Stimulated activated CD8-positive, alpha-beta memory T cell treated with anti-CD3 and anti-CD28 coated beads, Interleukin-7, amount 100 ng/mL, for 48 hours (primary cell): Measurements from ENCODE around the gene UBN1.
A peak's percentile ranks its signal among the peaks of the same experiment; 100 is the strongest.

Source experiments
- DNase-seq, 2 donors: peaks; one replicate each; pipeline ENCODE4 v3.0.0-alpha.2; 2020; ENCODE audit warnings: low read depth in 1 of 2; ENCODE audit errors: extremely low read depth in 1 of 2

UBN1 gene

DNA sequence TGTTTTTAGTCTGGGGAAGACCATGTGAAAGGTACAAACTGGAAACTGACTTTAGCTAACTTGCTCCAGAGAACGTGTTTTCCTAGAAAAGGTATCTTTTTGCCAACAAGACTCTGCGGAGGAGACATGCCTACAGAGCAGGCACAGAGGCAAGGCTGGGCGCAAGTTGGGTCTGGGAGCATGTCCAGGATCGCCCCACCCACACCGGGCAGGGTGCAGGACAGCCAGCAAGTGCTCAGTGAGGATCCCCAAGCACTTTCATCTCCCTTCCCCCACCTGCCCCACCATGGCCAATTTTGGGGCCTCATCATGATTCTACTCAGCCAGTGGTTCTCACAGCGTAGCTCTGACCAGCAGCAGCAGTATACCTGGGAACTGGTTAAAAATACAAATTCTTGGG is 26.6 kb upstream of the UBN1 start:
- no peak for DNase-seq

DNA sequence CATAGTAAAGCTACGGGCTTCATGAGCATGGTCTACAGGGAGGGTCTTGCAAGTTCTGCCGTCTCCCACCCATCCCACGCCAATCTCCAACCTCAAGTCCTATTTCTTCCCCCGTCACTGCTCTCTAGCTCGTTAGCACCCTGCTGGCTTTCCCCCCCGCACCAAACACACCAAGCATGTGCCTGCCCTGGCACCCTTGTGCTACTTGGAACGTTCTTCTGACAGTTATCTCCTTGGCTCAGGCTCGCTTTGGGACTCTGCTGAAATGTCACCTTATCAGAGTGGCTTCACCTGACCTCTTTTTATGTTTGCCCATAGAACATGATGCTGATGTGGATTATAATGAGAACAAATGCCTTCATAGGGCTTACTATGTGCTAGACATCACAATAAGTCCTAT is 22.1 kb upstream of the UBN1 start:
- no peak for DNase-seq

DNA sequence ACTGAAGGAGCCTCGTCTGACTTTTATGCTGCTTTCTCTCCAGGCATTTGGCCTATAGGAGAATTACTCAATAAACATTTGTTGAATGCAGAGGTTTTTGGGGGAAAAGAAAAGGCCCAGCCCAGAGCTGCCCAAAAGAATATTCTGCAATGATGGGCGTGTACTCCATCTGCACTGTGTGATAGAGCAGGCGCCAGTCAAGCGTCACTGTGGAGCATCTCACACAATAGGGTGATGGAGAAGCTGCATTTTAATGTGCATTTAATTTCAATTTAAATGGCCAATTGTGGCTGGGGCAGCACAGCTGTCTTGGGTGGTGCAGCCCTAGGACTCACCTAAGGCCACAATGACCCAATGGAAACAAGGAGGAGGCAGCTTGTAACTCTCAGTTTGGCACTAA is 20.8 kb upstream of the UBN1 start:
- no peak for DNase-seq

DNA sequence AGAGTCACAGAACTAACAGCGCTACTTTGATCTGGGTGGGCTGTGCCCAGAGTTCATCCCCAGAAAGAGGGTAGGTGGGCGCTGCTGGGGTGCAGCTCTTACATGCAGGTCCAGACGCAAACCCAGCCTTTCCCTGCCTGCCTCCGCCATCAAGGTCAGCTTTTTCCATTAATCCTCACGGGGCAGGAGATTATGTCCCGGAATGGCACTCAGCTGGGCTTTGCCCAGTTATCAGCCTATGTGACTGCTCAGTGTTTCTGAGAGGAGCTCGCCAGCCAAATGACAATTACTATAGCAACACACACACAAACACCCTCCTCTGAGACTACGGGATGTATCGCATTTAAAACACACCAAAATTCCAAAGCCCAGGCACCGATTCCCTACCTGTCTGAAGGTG is 20.3 kb upstream of the UBN1 start:
- no peak for DNase-seq

DNA sequence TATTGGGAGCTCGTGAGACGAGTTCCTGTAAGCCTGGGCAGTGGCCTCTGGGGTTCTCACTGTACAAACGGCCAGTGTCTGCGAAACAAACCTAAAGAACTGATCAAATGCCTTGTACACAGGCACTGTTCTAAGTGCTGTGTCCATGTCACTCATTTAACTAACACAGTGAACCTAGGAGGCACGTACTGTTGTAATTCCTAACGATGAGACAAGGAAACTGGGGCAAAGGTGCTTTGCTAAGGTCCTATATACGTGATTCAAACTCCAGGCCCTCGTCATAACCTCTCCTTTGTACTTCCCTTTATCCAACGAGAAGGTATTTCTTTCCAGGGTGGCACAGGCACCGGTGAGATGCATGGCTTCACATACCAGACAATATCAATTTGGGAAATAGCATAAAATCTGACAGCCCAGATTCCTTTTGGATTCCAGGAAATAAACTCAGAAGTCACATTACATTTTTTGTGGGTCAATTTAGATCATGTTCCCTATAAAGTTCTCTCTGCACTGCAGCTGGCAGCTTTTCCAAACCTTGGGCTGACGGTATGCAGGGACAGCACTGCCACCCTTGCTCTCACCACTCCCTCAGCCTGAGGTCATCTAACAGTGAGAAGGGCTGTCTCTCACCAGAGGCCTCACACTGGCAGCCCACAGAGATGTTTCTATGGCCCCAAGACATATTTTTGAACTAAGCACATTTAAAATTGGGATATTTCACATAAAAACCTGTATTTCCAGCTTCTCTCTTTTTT is 18.5 kb upstream of the UBN1 start:
- DNase-seq = no peak

DNA sequence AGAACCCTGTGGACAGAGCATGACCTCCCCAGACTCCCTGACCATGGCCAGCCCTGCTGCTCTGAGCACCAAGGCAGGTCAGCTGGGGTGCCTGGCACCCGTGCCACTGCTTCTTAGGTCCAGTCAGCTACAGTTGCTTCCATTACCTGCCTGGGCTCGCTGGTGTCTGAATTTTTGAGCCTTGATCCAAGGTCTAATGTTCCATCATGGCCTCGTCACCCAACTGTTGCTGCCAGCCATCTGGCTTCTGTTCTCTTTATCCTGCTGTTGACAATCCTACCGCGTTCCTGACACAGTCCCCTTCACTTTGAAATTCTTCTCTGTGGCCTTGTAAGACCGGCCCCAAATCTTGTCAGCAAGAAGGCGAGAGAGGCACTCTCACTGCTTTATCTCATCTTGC is 16.9 kb upstream of the UBN1 start:
- DNase-seq = no peak

DNA sequence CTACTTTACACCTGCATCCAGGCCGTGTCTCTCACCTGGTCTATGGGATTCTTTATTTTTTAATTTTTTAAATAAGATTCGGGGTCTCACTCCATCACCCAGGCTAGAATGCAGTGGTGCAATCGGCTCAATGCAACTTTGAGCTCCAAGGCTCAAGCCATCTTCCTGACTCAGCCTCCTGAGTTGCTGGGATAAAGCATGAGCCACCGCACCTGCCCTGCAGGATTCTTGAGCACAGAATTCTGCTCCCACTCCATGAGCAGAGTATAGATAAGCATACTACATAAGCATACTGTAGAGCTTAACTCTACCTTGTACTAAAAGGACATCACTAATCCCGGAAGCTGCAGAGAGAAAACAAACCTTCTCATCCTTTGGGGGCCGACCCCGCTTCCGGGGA is 15.7 kb upstream of the UBN1 start:
- no peak for DNase-seq

DNA sequence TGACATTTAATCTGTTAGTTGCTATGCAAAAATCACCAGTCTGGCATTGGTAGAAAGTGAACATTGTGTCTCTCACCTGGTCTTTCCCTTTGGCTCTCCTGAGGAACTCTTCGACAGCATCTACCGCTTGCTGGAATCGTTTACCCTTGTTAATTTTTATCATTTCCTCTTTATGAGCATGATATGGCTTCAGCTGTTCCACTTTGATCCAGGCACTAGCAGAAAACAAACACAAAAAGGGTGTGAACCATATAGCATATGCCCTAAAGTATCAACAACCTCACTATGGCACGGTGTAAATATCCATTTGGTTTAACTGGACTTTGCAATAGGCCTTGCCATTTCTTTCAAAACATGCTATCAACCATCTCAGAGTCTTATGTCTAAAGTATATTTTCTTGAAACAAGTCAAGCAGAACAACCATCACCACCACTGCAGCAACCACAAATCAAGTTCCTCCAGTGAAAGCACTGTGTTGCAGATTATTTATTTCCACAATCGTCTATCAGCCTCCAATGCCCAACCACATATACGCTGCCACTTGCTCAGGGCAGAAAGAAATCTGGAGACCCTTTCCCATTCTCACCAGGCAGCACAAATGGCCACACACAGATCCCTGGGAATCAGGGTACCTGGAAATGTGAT is 14.5 kb upstream of the UBN1 start:
- DNase-seq = no peak

DNA sequence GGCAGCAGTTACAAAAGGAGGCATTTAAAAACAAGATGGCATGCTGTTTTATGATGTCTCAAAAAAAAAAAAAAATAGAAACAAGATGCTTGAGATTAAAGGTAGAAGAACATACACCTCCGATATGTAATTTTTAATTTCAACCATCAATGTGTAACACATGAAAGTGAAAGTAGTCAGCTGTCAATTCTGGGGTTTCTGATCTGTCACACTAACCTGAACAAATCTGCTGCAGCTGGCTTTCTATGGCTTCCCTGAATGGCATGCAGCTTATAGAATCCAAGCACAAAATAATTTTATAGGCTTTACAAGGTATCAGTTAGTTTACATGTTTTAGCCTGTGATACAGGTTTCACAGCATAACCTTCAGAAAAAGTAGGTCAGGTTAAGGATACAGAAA is 13.7 kb upstream of the UBN1 start:
- DNase-seq = no peak

DNA sequence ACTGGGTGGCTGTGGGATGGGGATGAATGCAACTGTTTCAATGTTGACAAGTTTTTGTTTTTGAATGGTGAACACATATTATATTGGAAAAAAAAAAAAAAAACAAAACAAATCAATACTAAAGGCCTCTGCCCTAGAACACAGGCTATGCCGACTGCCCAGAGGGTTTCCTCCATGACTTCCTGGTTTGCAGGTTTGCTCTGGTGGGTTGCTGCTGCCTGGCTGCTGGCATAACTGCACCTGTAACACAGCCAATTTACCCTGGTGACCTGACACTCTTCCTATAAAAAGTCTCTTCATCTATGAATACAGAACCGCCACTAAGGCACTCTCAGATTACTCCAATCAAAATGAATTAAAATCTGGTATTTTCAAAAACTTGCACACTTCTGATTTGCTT is 10.6 kb upstream of the UBN1 start:
- no peak for DNase-seq

DNA sequence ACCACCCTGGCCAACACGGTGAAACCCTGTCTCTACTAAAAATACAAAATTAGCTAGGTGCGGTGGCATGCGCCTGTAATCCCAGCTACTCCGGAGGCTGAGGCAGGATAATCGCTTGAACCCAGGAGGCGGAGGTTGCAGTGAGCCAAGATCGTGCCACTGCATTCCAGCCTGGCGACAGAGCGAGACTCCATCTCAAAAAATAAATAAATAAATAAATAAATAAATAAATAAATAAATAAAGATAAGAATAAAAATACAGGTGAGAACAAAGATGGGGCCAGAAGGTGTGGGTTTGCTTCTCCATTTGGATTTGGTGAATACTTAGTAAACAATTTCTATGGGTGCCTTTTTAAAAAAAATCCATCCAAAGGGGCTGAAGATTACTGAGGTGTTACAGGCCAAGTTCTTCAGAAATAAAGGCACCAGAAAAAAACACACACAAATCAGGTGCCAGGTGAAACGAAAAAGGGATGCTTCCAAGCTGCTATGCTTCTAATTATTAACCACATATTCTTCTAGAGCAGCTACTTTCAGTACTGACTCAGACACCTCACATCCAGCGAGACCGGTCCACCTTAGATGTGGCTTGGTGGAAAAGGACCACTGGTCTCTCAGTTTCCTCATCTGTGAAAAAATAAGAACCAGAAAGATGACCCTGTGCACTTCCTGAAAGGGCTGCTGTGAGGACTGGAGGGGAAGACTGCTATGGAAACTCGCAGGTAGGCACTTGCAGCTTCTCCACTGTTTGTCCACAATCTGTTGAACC is 9.4 kb upstream of the UBN1 start:
- DNase-seq = no peak

DNA sequence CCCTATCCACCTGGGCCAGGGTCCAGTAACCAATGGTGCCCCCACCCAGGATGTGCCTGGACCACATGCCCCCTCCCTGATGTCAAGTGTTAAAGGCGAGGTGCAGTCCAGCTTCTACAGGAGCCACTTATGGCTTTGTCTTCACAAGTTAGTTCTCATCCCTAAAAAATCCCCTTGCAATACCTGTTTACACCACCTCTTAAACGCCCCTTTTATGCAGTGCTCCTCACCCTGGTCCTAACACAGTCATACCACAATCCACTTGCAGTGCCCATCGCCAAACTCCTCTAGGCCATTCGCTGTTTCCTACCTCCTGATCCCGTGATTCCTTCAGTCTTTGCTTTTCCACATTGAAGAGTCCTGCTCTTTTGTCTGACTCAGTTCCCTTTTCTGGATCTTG is 7.3 kb upstream of the UBN1 start:
- no peak for DNase-seq

DNA sequence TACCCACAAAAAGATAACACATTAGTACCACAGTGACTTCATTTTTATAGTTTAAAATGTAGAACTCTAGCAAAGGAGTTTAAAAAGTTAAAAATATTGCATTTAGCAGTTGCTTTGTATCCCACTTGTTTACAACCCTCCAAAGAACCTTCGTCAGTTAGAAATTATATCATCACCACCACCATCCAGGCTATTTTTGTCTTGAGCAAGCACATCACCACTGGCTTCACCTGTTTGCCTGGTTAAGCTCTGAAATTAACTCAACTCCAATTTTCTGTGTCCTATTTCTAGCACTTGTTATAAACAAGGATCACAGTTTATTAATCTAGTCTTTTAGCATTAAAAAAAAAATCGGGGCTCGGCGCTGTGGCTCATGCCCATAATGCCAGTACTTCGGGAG is 6.3 kb upstream of the UBN1 start:
- no peak for DNase-seq

DNA sequence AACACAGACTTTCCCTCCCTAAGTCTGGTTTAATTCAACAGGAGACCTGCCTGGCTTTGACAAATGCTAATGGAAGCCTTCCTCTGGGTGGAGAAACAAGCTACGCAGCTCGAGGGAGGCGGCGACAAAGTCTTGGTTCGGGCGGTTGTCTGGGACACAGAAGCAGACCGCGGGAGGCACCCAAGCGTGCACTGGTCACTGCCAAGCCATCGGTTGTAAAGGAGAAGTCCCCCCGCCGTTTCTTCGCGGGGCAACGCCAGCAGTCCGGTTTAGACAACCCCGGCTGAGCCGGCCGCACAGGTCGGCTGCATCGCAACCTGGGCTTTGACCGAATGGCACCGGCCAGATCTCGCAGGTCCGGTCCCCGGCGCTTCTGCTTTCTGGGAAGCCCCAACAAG is 779 bp upstream of the UBN1 start:
- peak in 1 of 2 donors; percentile 3 for DNase-seq

DNA sequence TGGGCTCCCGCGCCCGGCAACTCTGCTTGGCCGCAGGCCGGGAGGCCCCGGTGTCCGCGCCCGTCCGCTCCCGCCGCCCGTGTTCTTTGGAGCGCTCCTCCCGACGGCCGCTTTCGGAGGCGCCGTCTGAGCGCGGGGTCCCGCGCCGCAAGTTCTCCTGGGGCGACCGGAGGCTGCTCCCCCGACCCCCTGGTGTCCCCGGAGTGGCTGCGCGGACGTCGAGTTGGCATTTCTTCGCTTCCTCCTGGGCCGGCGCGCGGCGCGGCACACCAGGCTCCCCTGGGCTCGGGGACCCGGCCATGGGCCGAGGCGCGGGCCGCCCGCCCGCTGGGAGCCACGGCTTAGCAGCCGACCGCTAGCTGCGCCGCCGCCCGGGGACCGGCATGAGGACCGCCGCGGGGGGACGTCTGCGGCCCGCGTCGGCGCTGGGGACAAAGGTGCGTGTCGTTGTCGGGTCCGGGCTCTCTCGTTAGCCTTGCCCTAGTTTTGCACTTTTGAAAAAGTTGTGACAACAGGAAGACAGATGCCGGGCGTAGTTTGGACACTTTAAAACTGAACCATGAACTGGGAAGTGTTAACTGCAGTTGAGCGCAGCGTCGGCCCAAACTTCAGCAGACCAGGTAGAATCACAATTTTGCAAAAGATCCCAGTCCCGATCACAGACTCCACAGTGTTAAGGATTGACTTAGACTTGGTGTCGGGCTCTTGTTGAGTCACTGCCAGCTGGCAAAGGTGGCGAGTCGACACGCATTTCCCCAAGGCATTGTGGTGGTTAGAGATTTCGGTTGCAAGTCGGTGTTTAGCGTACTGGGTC is 700 bp downstream of the UBN1 start:
- peak; percentile 17 to 20 for DNase-seq

DNA sequence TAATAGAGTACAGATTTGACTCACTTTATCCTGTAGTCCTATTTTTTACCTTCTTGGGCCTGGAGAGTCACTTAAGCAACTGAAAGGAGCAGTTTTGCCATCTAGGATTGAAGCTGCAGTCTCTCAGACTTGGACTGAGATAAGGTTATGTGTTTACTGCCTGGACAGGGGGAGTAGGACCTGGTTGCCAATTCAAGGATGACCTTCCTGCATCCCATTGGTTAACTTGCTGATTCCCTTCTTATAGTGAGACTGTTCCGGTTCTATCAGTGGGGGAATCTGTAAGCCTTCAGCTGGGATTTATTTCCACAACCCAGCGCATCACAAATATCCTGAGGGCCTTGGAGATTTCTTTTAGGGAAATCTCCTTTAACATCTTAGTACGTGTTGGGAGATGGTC is 2.9 kb downstream of the UBN1 start:
- DNase-seq = no peak

DNA sequence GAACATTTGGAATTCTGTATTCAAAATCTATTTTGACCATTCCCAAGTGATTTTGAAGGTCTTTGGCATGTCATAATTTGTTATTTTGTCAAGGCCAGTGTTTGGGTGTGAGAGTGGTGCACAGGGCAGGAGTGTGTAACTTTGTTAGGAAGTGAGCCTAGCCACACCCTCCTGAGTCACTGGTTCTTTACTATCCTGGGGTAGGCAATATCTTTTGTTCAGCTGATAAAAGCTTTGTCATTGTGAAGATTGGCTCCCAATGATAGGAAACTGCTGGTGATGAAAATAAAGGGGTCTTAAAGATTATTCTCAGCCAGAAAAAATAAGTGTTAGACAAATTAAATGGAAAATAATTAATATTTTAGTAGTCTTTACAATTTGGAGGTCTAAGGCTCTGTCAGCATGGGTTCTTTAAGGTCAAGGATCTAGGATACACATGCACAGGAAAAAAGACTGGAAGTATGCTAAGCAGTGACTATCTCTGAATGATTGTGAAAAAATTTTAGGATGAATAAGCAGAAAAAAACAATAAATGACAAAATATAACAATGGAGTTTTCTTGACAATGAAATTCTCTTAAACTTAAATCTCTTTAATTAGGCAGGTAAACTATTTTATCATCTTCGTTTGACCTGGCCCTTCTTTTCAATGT is 5.1 kb downstream of the UBN1 start:
- DNase-seq = no peak

DNA sequence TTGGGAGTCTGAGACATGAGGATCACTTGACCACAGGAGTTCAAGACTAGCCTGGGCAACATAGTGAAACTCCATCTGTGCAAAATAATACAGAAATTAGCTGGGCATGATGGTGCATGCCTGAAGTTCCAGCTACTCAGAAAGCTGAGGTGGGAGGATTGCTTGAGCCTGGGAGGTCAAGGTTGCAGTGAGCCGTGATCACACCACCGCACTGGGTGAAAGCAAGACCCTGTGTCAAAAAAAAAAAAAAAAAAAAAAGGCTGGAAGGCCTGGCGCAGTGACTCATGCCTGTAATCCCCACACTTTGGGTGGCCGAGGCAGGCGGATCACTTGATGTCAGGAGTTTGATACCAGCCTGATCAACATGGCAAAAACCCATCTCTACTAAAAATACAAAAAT is 8.1 kb downstream of the UBN1 start:
- no peak for DNase-seq

DNA sequence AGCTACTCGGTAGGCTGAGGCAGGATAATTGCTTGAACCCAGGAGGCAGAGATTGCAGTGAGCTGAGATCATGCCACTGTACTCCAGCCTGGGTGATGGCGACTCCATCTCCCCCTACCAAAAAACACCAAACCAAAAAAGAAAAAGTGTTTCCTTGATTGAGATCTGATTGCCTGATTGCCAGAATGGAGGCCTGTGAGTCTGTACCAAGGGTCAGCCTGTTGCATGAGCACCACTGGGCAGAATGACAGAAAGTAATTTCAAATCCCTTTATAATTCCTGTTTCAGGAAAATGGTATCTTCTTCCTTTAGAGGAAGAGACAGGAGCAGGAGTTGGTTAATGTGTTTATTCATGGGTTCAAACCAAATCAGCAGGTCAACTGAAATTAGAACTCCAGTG is 8.5 kb downstream of the UBN1 start:
- no peak for DNase-seq

DNA sequence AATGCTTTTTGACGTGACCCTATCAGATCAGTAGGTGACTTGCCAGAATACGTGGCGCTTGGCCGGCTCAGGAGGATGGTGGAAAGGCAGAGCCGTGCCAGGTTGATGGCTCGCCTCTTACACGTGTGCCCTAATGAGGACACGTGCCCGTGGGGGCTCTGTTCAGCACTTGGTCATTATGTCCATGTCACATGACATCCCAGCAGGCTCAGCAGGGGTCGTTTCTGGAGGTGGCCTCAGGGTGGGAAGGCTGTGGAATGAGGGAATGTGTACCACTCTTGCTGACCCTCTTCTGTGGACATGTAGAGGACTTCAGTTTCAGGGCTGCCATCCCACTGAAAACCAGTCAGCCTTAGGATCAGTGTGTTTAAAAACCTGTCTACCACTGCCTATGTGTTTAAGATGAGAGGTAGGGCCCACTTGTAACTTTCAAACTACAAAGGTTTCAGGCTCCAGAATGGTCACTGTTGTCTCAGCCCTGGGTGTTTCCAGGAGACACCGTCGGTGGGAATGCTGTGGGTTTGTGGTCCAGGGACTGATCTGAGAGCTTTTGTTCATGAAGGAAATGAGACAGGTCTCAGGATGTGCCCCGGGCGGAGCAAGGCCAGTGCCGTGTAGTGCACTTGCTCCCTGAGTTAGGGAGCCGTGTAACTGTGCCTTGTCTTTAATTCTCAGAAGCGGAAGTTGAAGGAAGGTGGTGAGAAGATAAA is 12.1 kb downstream of the UBN1 start:
- DNase-seq = no peak
